Neuronal stem cell (in vitro differentiated cells): ENCODE data around the gene HSD11B1L.

Source experiments
- DNase-seq: peaks from one replicate; pipeline ENCODE4 v3.0.0-alpha.2; 2013; ENCODE audit warnings: low spot score
- H2AFZ ChIP-seq: one replicate; pipeline ENCODE4 v1.6.1; 2013; ENCODE audit warnings: mild to moderate bottlenecking, low read length, inconsistent platforms
- H2AK5ac ChIP-seq: 2 replicates; pipeline ENCODE4 v1.6.1; 2013; ENCODE audit warnings: low read depth, mild to moderate bottlenecking, inconsistent platforms, low read length, moderate library complexity, mixed read lengths
- H2BK120ac ChIP-seq: 2 replicates; pipeline ENCODE4 v1.6.1; 2013; ENCODE audit warnings: low read depth, mild to moderate bottlenecking, inconsistent platforms, low read length, moderate library complexity, mixed read lengths
- H2BK12ac ChIP-seq: one replicate; pipeline ENCODE4 v1.6.1; 2013; ENCODE audit warnings: low read length, inconsistent platforms
- H2BK15ac ChIP-seq: 2 replicates; pipeline ENCODE4 v1.6.1; 2013; ENCODE audit warnings: mild to moderate bottlenecking, low read length, inconsistent platforms, mixed read lengths
- H2BK5ac ChIP-seq: one replicate; pipeline ENCODE4 v1.6.1; 2013; ENCODE audit warnings: inconsistent platforms, mild to moderate bottlenecking, low read length, moderate library complexity
- H3K14ac ChIP-seq: one replicate; pipeline ENCODE4 v1.6.1; 2013; ENCODE audit warnings: low read length, inconsistent platforms
- H3K18ac ChIP-seq: 2 replicates; pipeline ENCODE4 v1.6.1; 2013; ENCODE audit warnings: low read length, inconsistent platforms
- H3K23ac ChIP-seq: 2 replicates; pipeline ENCODE4 v1.6.1; 2013; ENCODE audit warnings: low read depth, mild to moderate bottlenecking, mixed read lengths, low read length, inconsistent platforms; ENCODE audit not compliant: poor library complexity
- H3K27ac ChIP-seq: replicated peaks from 3 replicates; pipeline ENCODE4 v1.5.1; 2013; ENCODE audit warnings: low read length, inconsistent platforms
- H3K27me3 ChIP-seq, 3 experiments: 2 replicates each; pipeline ENCODE4 v1.6.1; 2013; ENCODE audit warnings: low read length in 3 of 3, mild to moderate bottlenecking in 2 of 3, inconsistent platforms in 1 of 3, low read depth in 1 of 3, mixed read lengths in 1 of 3, moderate library complexity in 1 of 3; ENCODE audit not compliant: control insufficient read depth in 3 of 3, insufficient read depth in 3 of 3
- H3K36me3 ChIP-seq, 2 donors: replicated peaks in 1 of 2; 2 replicates each; pipeline ENCODE4 v1.6.1; 2013; ENCODE audit warnings: low read length in 2 of 2; ENCODE audit not compliant: control insufficient read depth in 2 of 2, insufficient read depth in 2 of 2
- H3K4ac ChIP-seq: 2 replicates; pipeline ENCODE4 v1.6.1; 2013; ENCODE audit warnings: inconsistent platforms, mild to moderate bottlenecking, low read length, moderate library complexity
- H3K4me1 ChIP-seq, 2 donors: 1 replicate in 1 of 2; 2 replicates in 1 of 2; pipeline ENCODE4 v1.6.1; 2013; ENCODE audit warnings: low read length in 2 of 2, low read depth in 1 of 2; ENCODE audit not compliant: control insufficient read depth in 2 of 2, insufficient read depth in 1 of 2
- H3K4me2 ChIP-seq: one replicate; pipeline ENCODE4 v1.6.1; 2013; ENCODE audit warnings: mild to moderate bottlenecking, low read length, inconsistent platforms; ENCODE audit not compliant: insufficient read depth, poor library complexity, severe bottlenecking
- H3K4me3 ChIP-seq, 2 donors: 2 replicates each; pipeline ENCODE4 v1.5.1; 2013; ENCODE audit warnings: low read length in 2 of 2, mild to moderate bottlenecking in 2 of 2, inconsistent platforms in 1 of 2, moderate library complexity in 1 of 2
- H3K79me1 ChIP-seq: one replicate; pipeline ENCODE4 v1.6.1; 2013; ENCODE audit warnings: low read depth, mild to moderate bottlenecking, inconsistent platforms, low read length, moderate library complexity
- H3K9ac ChIP-seq: one replicate; pipeline ENCODE4 v1.6.1; 2013; ENCODE audit warnings: mild to moderate bottlenecking, low read depth, low read length, inconsistent platforms; ENCODE audit not compliant: poor library complexity
- H3K9me3 ChIP-seq, 2 donors: replicated peaks in 1 of 2; 2 replicates each; pipeline versions ENCODE3 to v1.6.1; 2013; ENCODE audit warnings: low read length in 2 of 2, mild to moderate bottlenecking in 2 of 2, inconsistent platforms in 1 of 2, low read depth in 1 of 2, mixed read lengths in 1 of 2, moderate library complexity in 1 of 2; ENCODE audit not compliant: control insufficient read depth in 2 of 2, insufficient read depth in 1 of 2
- H4K8ac ChIP-seq: one replicate; pipeline ENCODE4 v1.6.1; 2013; ENCODE audit warnings: low read depth, mild to moderate bottlenecking, inconsistent platforms, low read length, moderate library complexity
- H4K91ac ChIP-seq: one replicate; pipeline ENCODE4 v1.6.1; 2013; ENCODE audit warnings: low read length, low read depth, mild to moderate bottlenecking, inconsistent platforms; ENCODE audit not compliant: poor library complexity
- WGBS, 2 donors: extraction: QIAGEN DNeasy Blood & Tissue Kit; methylation state at CpG; one replicate each; pipeline ENCODE4 v1.1.7; 2013; ENCODE audit warnings: missing lambda C conversion rate in 2 of 2, mixed read lengths in 1 of 2; ENCODE audit not compliant: insufficient read length in 2 of 2, insufficient replicate concordance in 1 of 2; ENCODE audit errors: extremely low coverage in 2 of 2; 5-methylcytosine and 5-hydroxymethylcytosine counted together

HSD11B1L gene

GRCh38 chr19:5690955-5691821 lies 10.4 kb downstream of the HSD11B1L start:
- Histone ChIP-seq H3K4ac (no peak overlapping the region), H2AFZ (no peak overlapping the region)
- DNase-seq = no peak

GRCh38 chr19:5691822-5692722 lies 11.2 kb downstream of the HSD11B1L start:
- H3K4ac ChIP-seq = no peak overlapping the region
- DNase-seq = no peak
- H3K27ac ChIP-seq = no peak overlapping the region
- H4K91ac ChIP-seq = no peak overlapping the region
- peak overlapping the region; percentile 92 for H3K23ac ChIP-seq
- H3K27me3 ChIP-seq = no peaks in the 10 kb centered on the region
- H3K79me1 ChIP-seq = peaks cover 45% of the 10 kb centered on the region
- peaks cover 0 to 4% of the 10 kb centered on the region in 2 donors for H3K9me3 ChIP-seq
- H2BK15ac ChIP-seq = no peak overlapping the region
- H2BK12ac ChIP-seq = no peak overlapping the region
- peak overlapping the region; percentile 16 to 97 for H3K4me3 ChIP-seq
- H2BK120ac ChIP-seq = no peak overlapping the region
- no peak overlapping the region for H3K18ac ChIP-seq
- H2AK5ac ChIP-seq = no peak overlapping the region
- peak overlapping the region; percentile 75 for H3K4me2 ChIP-seq
- H4K8ac ChIP-seq = no peak overlapping the region
- peak overlapping the region; percentile 39 for H2BK5ac ChIP-seq
- no peak overlapping the region for H3K9ac ChIP-seq
- no CpG with 5 or more reads among the region's 42 CpGs for WGBS, 2 donors
- H2AFZ ChIP-seq = no peak overlapping the region
- H3K4me1 ChIP-seq = peaks cover 2 to 4% of the 10 kb centered on the region in 2 donors
- peaks cover 48 to 63% of the 10 kb centered on the region in 2 donors for H3K36me3 ChIP-seq
- H3K14ac ChIP-seq = no peak overlapping the region

More at GRCh38 chr19:5690955-5691821, 10.4 kb downstream of the HSD11B1L start:
- no CpG with 5 or more reads among the region's 54 CpGs for WGBS, 2 donors
- H3K27ac ChIP-seq = no peak overlapping the region
- H3K18ac ChIP-seq = peak overlapping the region; percentile 99
- peaks cover 42% of the 10 kb centered on the region for H3K79me1 ChIP-seq
- peak overlapping the region; percentile 99 for H2BK5ac ChIP-seq
- H4K8ac ChIP-seq = no peak overlapping the region
- no peak overlapping the region for H2BK120ac ChIP-seq
- H3K14ac ChIP-seq = peak overlapping the region; percentile 82
- peaks cover 4 to 5% of the 10 kb centered on the region in 2 donors for H3K4me1 ChIP-seq
- peaks cover 42 to 54% of the 10 kb centered on the region in 2 donors for H3K36me3 ChIP-seq
- H2BK12ac ChIP-seq = no peak overlapping the region
- H3K9ac ChIP-seq = peak overlapping the region; percentile 100
- H2BK15ac ChIP-seq = no peak overlapping the region
- H3K4me3 ChIP-seq = peak overlapping the region; percentile 97 to 100
- H3K27me3 ChIP-seq = no peaks in the 10 kb centered on the region
- peaks cover 0 to 4% of the 10 kb centered on the region in 2 donors for H3K9me3 ChIP-seq
- peak overlapping the region; percentile 92 for H3K23ac ChIP-seq
- peak overlapping the region; percentile 96 for H2AK5ac ChIP-seq
- H3K4me2 ChIP-seq = peak overlapping the region; percentile 75
- no peak overlapping the region for H4K91ac ChIP-seq

- no CpG with 5 or more reads among the region's 7 CpGs for WGBS, 2 donors
- Histone ChIP-seq H3K36me3 (peaks cover 50 to 70% of the 10 kb centered on the region in 2 donors), H3K23ac (peak overlapping the region; percentile 81), H3K9ac (no peak overlapping the region), H2BK15ac (no peak overlapping the region), H3K4me1 (peaks cover 2 to 4% of the 10 kb centered on the region in 2 donors), H3K9me3 (peaks cover 0 to 4% of the 10 kb centered on the region in 2 donors), H3K27ac (no peak overlapping the region), H3K4me2 (no peak overlapping the region), H4K8ac (no peak overlapping the region), H3K27me3 (no peaks in the 10 kb centered on the region), H2BK120ac (no peak overlapping the region), H2AK5ac (no peak overlapping the region), H2BK12ac (no peak overlapping the region), H3K79me1 (peaks cover 40% of the 10 kb centered on the region), H3K4me3 (no peak overlapping the region), H3K18ac (no peak overlapping the region), H3K4ac (no peak overlapping the region), H2BK5ac (peak overlapping the region; percentile 84), H2AFZ (no peak overlapping the region), H4K91ac (no peak overlapping the region), H3K14ac (no peak overlapping the region)
- no peak for DNase-seq
These were observed 11.9 kb downstream of the HSD11B1L start for GRCh38 chr19:5692723-5693194.
